Measurements from ENCODE around the gene ZMAT3. TPM values are rescaled to one million over a fixed set of nuclear protein-coding genes. Genes with fewer than 3 reads are reported as not detected.

The ZMAT3 gene
- total RNA-seq, 2 experiments from 2014 or later = 12.3 to 13.9 TPM

Other genes with a start within 250 kb of the ZMAT3 start
- 10 to 100 TPM; 25.9 to 26.2 TPM for gene PIK3CA, start 76.5 kb upstream of the ZMAT3 start, total RNA-seq
- gene KCNMB3, start 179.3 kb upstream of the ZMAT3 start, total RNA-seq = 1 to 10 TPM in 1 of 2 experiments, under 1 TPM in 1; 0.60 to 1.3 TPM

Data from activated CD4-positive, alpha-beta memory T cell treated with anti-CD3 and anti-CD28 coated beads, Interleukin-2, amount 10 ng/mL, durations not matched to agents 7 days and 5 days (primary cell).